ENCODE results near the gene PSKH1.

PSKH1 gene

GRCh38 chr16:67949645-67950044 is 56.6 kb downstream of the PSKH1 start:
- H3K36me3 ChIP-seq (ENCODE audit: insufficient read depth) = no peaks in the 10 kb centered on the region
- no peak overlapping the region for H3K9ac ChIP-seq
- no peak overlapping the region for H3K27ac ChIP-seq
- H3K27me3 ChIP-seq (ENCODE audit: insufficient read depth, low read depth) = no peaks in the 10 kb centered on the region
- H2AFZ ChIP-seq (ENCODE audit: low read depth) = no peak overlapping the region
- H3K79me2 ChIP-seq (ENCODE audit: insufficient read depth, low read depth) = no peaks in the 10 kb centered on the region
- no peak overlapping the region for H3K4me3 ChIP-seq (IDR thresholded peaks at IDR 0.05; ENCODE audit: insufficient read depth, low read depth, low read length)
- TF ChIP-seq CTCF (conservative IDR thresholded peaks at IDR 0.05; ENCODE audit: low read depth, low read length) = no peak
- no peak overlapping the region for H3K4me2 ChIP-seq
- H3K4me1 ChIP-seq (ENCODE audit: low read depth, poor library complexity, severe bottlenecking) = no peaks in the 10 kb centered on the region
- no peaks in the 10 kb centered on the region for H4K20me1 ChIP-seq (ENCODE audit: insufficient read depth)

GRCh38 chr16:67950335-67950843 is 57.3 kb downstream of the PSKH1 start:
- H2AFZ ChIP-seq (ENCODE audit: low read depth) = no peak overlapping the region
- no peaks in the 10 kb centered on the region for H3K27me3 ChIP-seq (ENCODE audit: insufficient read depth, low read depth)
- no peaks in the 10 kb centered on the region for H3K4me1 ChIP-seq (ENCODE audit: low read depth, poor library complexity, severe bottlenecking)
- H3K36me3 ChIP-seq (ENCODE audit: insufficient read depth) = no peaks in the 10 kb centered on the region
- no peak overlapping the region for H3K4me2 ChIP-seq
- H4K20me1 ChIP-seq (ENCODE audit: insufficient read depth) = no peaks in the 10 kb centered on the region
- no peak overlapping the region for H3K4me3 ChIP-seq (IDR thresholded peaks at IDR 0.05; ENCODE audit: insufficient read depth, low read depth, low read length)
- no peaks in the 10 kb centered on the region for H3K79me2 ChIP-seq (ENCODE audit: insufficient read depth, low read depth)
- TF ChIP-seq CTCF (conservative IDR thresholded peaks at IDR 0.05; ENCODE audit: low read depth, low read length) = no peak
- H3K9ac ChIP-seq = no peak overlapping the region
- no peak overlapping the region for H3K27ac ChIP-seq

GRCh38 chr16:67951485-67951884 is 58.4 kb downstream of the PSKH1 start:
- no peak overlapping the region for H3K4me2 ChIP-seq
- no peak overlapping the region for H2AFZ ChIP-seq (ENCODE audit: low read depth)
- H3K27me3 ChIP-seq (ENCODE audit: insufficient read depth, low read depth) = no peaks in the 10 kb centered on the region
- H3K27ac ChIP-seq = no peak overlapping the region
- H3K79me2 ChIP-seq (ENCODE audit: insufficient read depth, low read depth) = no peaks in the 10 kb centered on the region
- H4K20me1 ChIP-seq (ENCODE audit: insufficient read depth) = no peaks in the 10 kb centered on the region
- no peak overlapping the region for H3K4me3 ChIP-seq (IDR thresholded peaks at IDR 0.05; ENCODE audit: insufficient read depth, low read depth, low read length)
- no peak for TF ChIP-seq CTCF (conservative IDR thresholded peaks at IDR 0.05; ENCODE audit: low read depth, low read length)
- no peaks in the 10 kb centered on the region for H3K36me3 ChIP-seq (ENCODE audit: insufficient read depth)
- no peak overlapping the region for H3K9ac ChIP-seq
- H3K4me1 ChIP-seq (ENCODE audit: low read depth, poor library complexity, severe bottlenecking) = no peaks in the 10 kb centered on the region

- H2AFZ ChIP-seq (ENCODE audit: low read depth) = no peak overlapping the region
- no peak for TF ChIP-seq CTCF (conservative IDR thresholded peaks at IDR 0.05; ENCODE audit: low read depth, low read length)
These were observed 60.8 kb downstream of the PSKH1 start for GRCh38 chr16:67953641-67954375.

More at GRCh38 chr16:67953641-67954375, 60.8 kb downstream of the PSKH1 start:
- H3K36me3 ChIP-seq (ENCODE audit: insufficient read depth) = no peaks in the 10 kb centered on the region
- H3K4me1 ChIP-seq (ENCODE audit: low read depth, poor library complexity, severe bottlenecking) = no peaks in the 10 kb centered on the region
- no peak overlapping the region for H3K9ac ChIP-seq
- no peak overlapping the region for H3K4me2 ChIP-seq
- no peak overlapping the region for H3K4me3 ChIP-seq (IDR thresholded peaks at IDR 0.05; ENCODE audit: insufficient read depth, low read depth, low read length)
- H4K20me1 ChIP-seq (ENCODE audit: insufficient read depth) = no peaks in the 10 kb centered on the region
- H3K79me2 ChIP-seq (ENCODE audit: insufficient read depth, low read depth) = no peaks in the 10 kb centered on the region
- no peak overlapping the region for H3K27ac ChIP-seq
- no peaks in the 10 kb centered on the region for H3K27me3 ChIP-seq (ENCODE audit: insufficient read depth, low read depth)

All from KMS-11 (cell line).